Urinary bladder (tissue), 4 donors: ENCODE results near the gene ANTXRL. TPM values are rescaled to one million over a fixed set of nuclear protein-coding genes. Genes with fewer than 3 reads are reported as not detected.
"Not testable (repeated sequence)": the region's sequence is repeated elsewhere in the genome, so short reads cannot be mapped to it uniquely, and the experiment has no call there.

Experiments used
- DNase-seq: peaks from one replicate; pipeline ENCODE4 v3.0.0-alpha.2; 2015; ENCODE audit errors: extremely low spot score
- H3K27ac ChIP-seq: one replicate; pipeline ENCODE4 v1.5.1; 2013; ENCODE audit warnings: low read depth, mild to moderate bottlenecking, moderate library complexity
- H3K36me3 ChIP-seq: one replicate; pipeline ENCODE4 v1.6.1; 2013; ENCODE audit warnings: mild to moderate bottlenecking, moderate library complexity; ENCODE audit not compliant: insufficient read depth
- H3K4me1 ChIP-seq: one replicate; pipeline ENCODE4 v1.6.1; 2013; ENCODE audit warnings: mild to moderate bottlenecking, moderate library complexity; ENCODE audit not compliant: insufficient read depth
- H3K4me3 ChIP-seq: one replicate; pipeline ENCODE4 v1.5.1; 2013; ENCODE audit warnings: low read depth, low read length
- WGBS: extraction: QIAGEN DNeasy Blood & Tissue Kit; methylation state at CpG from one replicate; pipeline ENCODE4 v1.1.7; 2013; 5-methylcytosine and 5-hydroxymethylcytosine counted together
- polyA plus RNA-seq: library from polyadenylated mRNA; stranded (reverse); fragments of 200-250 nt; gene quantifications from one replicate; pipeline ENCODE4 v1.2.3, GENCODE V29; 2013
- total RNA-seq: library from RNA; depleted of rRNA; stranded (reverse); fragments of >200 nt; gene quantifications from one replicate; pipeline ENCODE4 v1.2.3, GENCODE V29; 2014
- donor health status: healthy with polysubstance abuse.
- donor health status: healthy.

Gene ANTXRL
- total and polyA plus RNA-seq, 2 donors, result 0.44 TPM; not detected in 1

GRCh38 chr10:46299536-46300369, 13.0 kb downstream of the ANTXRL start:
- Histone ChIP-seq H3K36me3 (no peaks in the 10 kb centered on the region), H3K27ac (no peak overlapping the region), H3K4me1 (no peaks in the 10 kb centered on the region), H3K4me3 (no peak overlapping the region)
- WGBS, result 66% methylated on average over 20 of the region's 20 CpGs
- DNase-seq, result no peak

GRCh38 chr10:46300370-46300711, 13.5 kb downstream of the ANTXRL start:
- not testable (repeated sequence) for DNase-seq, H3K4me3 ChIP-seq, H3K4me1 ChIP-seq, H3K27ac ChIP-seq, H3K36me3 ChIP-seq
- WGBS, result 73% methylated on average over 3 of the region's 3 CpGs

GRCh38 chr10:46301056-46301645, 14.4 kb downstream of the ANTXRL start:
- 94% methylated on average over 5 of the region's 5 CpGs for WGBS

GRCh38 chr10:46301721-46302479, 15.1 kb downstream of the ANTXRL start:
- Histone ChIP-seq H3K4me3 (no peak overlapping the region), H3K27ac (no peak overlapping the region), H3K36me3 (no peaks in the 10 kb centered on the region), H3K4me1 (no peaks in the 10 kb centered on the region)
- 91% methylated on average over 13 of the region's 13 CpGs for WGBS
- no peak for DNase-seq

More at GRCh38 chr10:46301056-46301645, 14.4 kb downstream of the ANTXRL start:
- no peaks in the 10 kb centered on the region for H3K36me3 ChIP-seq
- DNase-seq, result no peak
- H3K27ac ChIP-seq, result no peak overlapping the region
- no peaks in the 10 kb centered on the region for H3K4me1 ChIP-seq
- H3K4me3 ChIP-seq, result no peak overlapping the region

GRCh38 chr10:46302765-46303352, 16.1 kb downstream of the ANTXRL start:
- H3K4me3 ChIP-seq, H3K36me3 ChIP-seq, DNase-seq, H3K27ac ChIP-seq, H3K4me1 ChIP-seq: not testable (repeated sequence)
- 91% methylated on average over 5 of the region's 5 CpGs for WGBS

- H3K36me3 ChIP-seq, result no peaks in the 10 kb centered on the region
- no peak overlapping the region for H3K27ac ChIP-seq
- H3K4me1 ChIP-seq, result no peaks in the 10 kb centered on the region
- H3K4me3 ChIP-seq, result no peak overlapping the region
- WGBS, result 79% methylated on average over 3 of the region's 3 CpGs
- DNase-seq, result no peak
Measured at GRCh38 chr10:46304062-46304461, 17.3 kb downstream of the ANTXRL start.

- not testable (repeated sequence) for H3K36me3 ChIP-seq, DNase-seq, H3K27ac ChIP-seq, H3K4me3 ChIP-seq, H3K4me1 ChIP-seq
- WGBS, result 91% methylated on average over 5 of the region's 5 CpGs
Measured at GRCh38 chr10:46304671-46305070, 17.9 kb downstream of the ANTXRL start.

GRCh38 chr10:46305079-46305818, 18.5 kb downstream of the ANTXRL start:
- Histone ChIP-seq H3K27ac (no peak overlapping the region), H3K36me3 (no peaks in the 10 kb centered on the region), H3K4me3 (no peak overlapping the region), H3K4me1 (no peaks in the 10 kb centered on the region)
- 77% methylated on average over 10 of the region's 10 CpGs for WGBS
- DNase-seq, result no peak

- WGBS, result 94% methylated on average over 1 of the region's 1 CpG
- Histone ChIP-seq H3K36me3 (no peaks in the 10 kb centered on the region), H3K4me1 (no peaks in the 10 kb centered on the region), H3K4me3 (no peak overlapping the region), H3K27ac (no peak overlapping the region)
- DNase-seq, result no peak
Measured at GRCh38 chr10:46305986-46306385, 19.2 kb downstream of the ANTXRL start.

GRCh38 chr10:46306516-46307184, 19.9 kb downstream of the ANTXRL start:
- Histone ChIP-seq H3K4me1 (no peaks in the 10 kb centered on the region), H3K27ac (no peak overlapping the region), H3K4me3 (no peak overlapping the region), H3K36me3 (no peaks in the 10 kb centered on the region)
- DNase-seq, result no peak
- 85% methylated on average over 5 of the region's 5 CpGs for WGBS

- no peaks in the 10 kb centered on the region for H3K4me1 ChIP-seq
- no peak overlapping the region for H3K27ac ChIP-seq
- H3K4me3 ChIP-seq, result no peak overlapping the region
- no peak for DNase-seq
- H3K36me3 ChIP-seq, result no peaks in the 10 kb centered on the region
- 97% methylated on average over 10 of the region's 10 CpGs for WGBS
Measured at GRCh38 chr10:46307281-46308112, 20.7 kb downstream of the ANTXRL start.

- WGBS, result 88% methylated on average over 4 of the region's 4 CpGs
- Histone ChIP-seq H3K4me1 (no peaks in the 10 kb centered on the region), H3K27ac (no peak overlapping the region), H3K4me3 (no peak overlapping the region), H3K36me3 (no peaks in the 10 kb centered on the region)
- DNase-seq, result no peak
Measured at GRCh38 chr10:46308113-46308415, 21.3 kb downstream of the ANTXRL start.
